DND-41 (cell line): ENCODE data around the gene TSEN2.
A peak's percentile ranks its signal among the peaks of the same experiment; 100 is the strongest.

Experiments used
- ATAC-seq: fragments of 200-7000 bp; cut with Tn5 transposase; 3 replicates; pipeline ENCODE4 v1.9.1; 2021; ENCODE audit warnings: low read depth; ENCODE audit not compliant: insufficient read depth
- DNase-seq: peaks from one replicate; pipeline ENCODE4 v3.0.0-alpha.2; 2020
- H2AFZ ChIP-seq: 2 replicates; pipeline ENCODE4 v1.6.0; 2012; ENCODE audit warnings: low read depth, low read length
- H3K27ac ChIP-seq: 2 replicates; pipeline ENCODE4 v1.5.1; 2012; ENCODE audit warnings: low read length, inconsistent platforms
- H3K27me3 ChIP-seq: fragments of 200-600 bp; sonication (generic); 2 replicates; pipeline ENCODE4 v1.6.0; 2012; ENCODE audit warnings: low read length, mild to moderate bottlenecking, inconsistent platforms; ENCODE audit not compliant: insufficient read depth, poor library complexity
- H3K36me3 ChIP-seq: 2 replicates; pipeline ENCODE4 v1.5.1; 2012; ENCODE audit warnings: low read length, inconsistent platforms; ENCODE audit not compliant: insufficient read depth
- H3K4me1 ChIP-seq: 2 replicates; pipeline ENCODE4 v1.5.1; 2012; ENCODE audit warnings: mild to moderate bottlenecking, low read length; ENCODE audit not compliant: insufficient read depth
- H3K4me2 ChIP-seq: 2 replicates; pipeline ENCODE4 v1.6.0; 2012; ENCODE audit warnings: mild to moderate bottlenecking, moderate library complexity, low read length, inconsistent platforms; ENCODE audit not compliant: insufficient read depth
- H3K4me3 ChIP-seq, 2 experiments: fragments of 200-600 bp in 1 of 2; shearing (Covaris generic) in 1 of 2; 2 replicates each; pipeline ENCODE4 v1.5.1; 2012 to 2016; ENCODE audit warnings: inconsistent platforms in 2 of 2, low read length in 2 of 2, mild to moderate bottlenecking in 2 of 2, low read depth in 1 of 2, moderate library complexity in 1 of 2
- H3K79me2 ChIP-seq: 2 replicates; pipeline ENCODE4 v1.6.0; 2012; ENCODE audit warnings: low read length, inconsistent platforms; ENCODE audit not compliant: insufficient read depth
- H3K9ac ChIP-seq: 2 replicates; pipeline ENCODE4 v1.6.0; 2012; ENCODE audit warnings: low read depth, mild to moderate bottlenecking, inconsistent platforms, low read length, moderate library complexity
- H3K9me3 ChIP-seq: 2 replicates; pipeline ENCODE4 v1.5.1; 2012; ENCODE audit warnings: low read length, moderate library complexity, mild to moderate bottlenecking, inconsistent platforms; ENCODE audit not compliant: insufficient read depth, severe bottlenecking
- H4K20me1 ChIP-seq: 2 replicates; pipeline ENCODE4 v1.6.0; 2012; ENCODE audit warnings: low read length; ENCODE audit not compliant: insufficient read depth
- EZH2 ChIP-seq: IDR thresholded peaks from 3 replicates; pipeline ENCODE4 v1.6.1; 2012; ENCODE audit warnings: borderline replicate concordance, low read depth, mild to moderate bottlenecking, moderate library complexity, low read length, inconsistent platforms; ENCODE audit not compliant: severe bottlenecking
- TF ChIP-seq, protein P1 (sequence below): IDR thresholded peaks from 2 replicates; pipeline ENCODE4 v1.5.1; 2012; ENCODE audit warnings: borderline replicate concordance, low read length, moderate library complexity, mild to moderate bottlenecking; ENCODE audit not compliant: poor library complexity, severe bottlenecking; ENCODE audit errors: extremely low read depth

Gene TSEN2

GRCh38 chr3:12454076-12454815 is 30.0 kb upstream of the TSEN2 start:
- DNase-seq, result no peak

GRCh38 chr3:12454816-12455121 is 29.5 kb upstream of the TSEN2 start:
- H2AFZ ChIP-seq, result no peak overlapping the region
- no peak overlapping the region for H3K4me2 ChIP-seq
- H3K27me3 ChIP-seq, result no peaks in the 10 kb centered on the region
- no peak overlapping the region for H3K9ac ChIP-seq
- H3K4me1 ChIP-seq, result no peaks in the 10 kb centered on the region
- TF ChIP-seq, protein P1, sequence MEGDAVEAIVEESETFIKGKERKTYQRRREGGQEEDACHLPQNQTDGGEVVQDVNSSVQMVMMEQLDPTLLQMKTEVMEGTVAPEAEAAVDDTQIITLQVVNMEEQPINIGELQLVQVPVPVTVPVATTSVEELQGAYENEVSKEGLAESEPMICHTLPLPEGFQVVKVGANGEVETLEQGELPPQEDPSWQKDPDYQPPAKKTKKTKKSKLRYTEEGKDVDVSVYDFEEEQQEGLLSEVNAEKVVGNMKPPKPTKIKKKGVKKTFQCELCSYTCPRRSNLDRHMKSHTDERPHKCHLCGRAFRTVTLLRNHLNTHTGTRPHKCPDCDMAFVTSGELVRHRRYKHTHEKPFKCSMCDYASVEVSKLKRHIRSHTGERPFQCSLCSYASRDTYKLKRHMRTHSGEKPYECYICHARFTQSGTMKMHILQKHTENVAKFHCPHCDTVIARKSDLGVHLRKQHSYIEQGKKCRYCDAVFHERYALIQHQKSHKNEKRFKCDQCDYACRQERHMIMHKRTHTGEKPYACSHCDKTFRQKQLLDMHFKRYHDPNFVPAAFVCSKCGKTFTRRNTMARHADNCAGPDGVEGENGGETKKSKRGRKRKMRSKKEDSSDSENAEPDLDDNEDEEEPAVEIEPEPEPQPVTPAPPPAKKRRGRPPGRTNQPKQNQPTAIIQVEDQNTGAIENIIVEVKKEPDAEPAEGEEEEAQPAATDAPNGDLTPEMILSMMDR, result no peak
- no peak for TF ChIP-seq EZH2
- H3K36me3 ChIP-seq, result no peaks in the 10 kb centered on the region
- H3K79me2 ChIP-seq, result no peaks in the 10 kb centered on the region
- H3K9me3 ChIP-seq, result peaks cover 7% of the 10 kb centered on the region
- no peaks in the 10 kb centered on the region for H4K20me1 ChIP-seq
- ATAC-seq (no peak), DNase-seq (no peak)
- H3K4me3 ChIP-seq, result no peak overlapping the region
- H3K27ac ChIP-seq, result no peak overlapping the region

More at GRCh38 chr3:12454076-12454815, 30.0 kb upstream of the TSEN2 start:
- no peaks in the 10 kb centered on the region for H4K20me1 ChIP-seq
- no peak overlapping the region for H3K4me3 ChIP-seq
- peaks cover 7% of the 10 kb centered on the region for H3K9me3 ChIP-seq
- H2AFZ ChIP-seq, result no peak overlapping the region
- no peaks in the 10 kb centered on the region for H3K79me2 ChIP-seq
- H3K9ac ChIP-seq, result no peak overlapping the region
- H3K36me3 ChIP-seq, result no peaks in the 10 kb centered on the region
- no peaks in the 10 kb centered on the region for H3K4me1 ChIP-seq
- no peak overlapping the region for H3K4me2 ChIP-seq
- H3K27me3 ChIP-seq, result no peaks in the 10 kb centered on the region
- no peak for ATAC-seq
- H3K27ac ChIP-seq, result no peak overlapping the region
- TF ChIP-seq EZH2, result no peak
- TF ChIP-seq, protein P1, result peak; percentile 8

GRCh38 chr3:12455740-12456139 is 28.5 kb upstream of the TSEN2 start:
- no peak for DNase-seq

More at GRCh38 chr3:12455740-12456139, 28.5 kb upstream of the TSEN2 start:
- H3K4me2 ChIP-seq, result no peak overlapping the region
- no peaks in the 10 kb centered on the region for H4K20me1 ChIP-seq
- H3K9me3 ChIP-seq, result peaks cover 7% of the 10 kb centered on the region
- ATAC-seq, result no peak
- H3K27ac ChIP-seq, result no peak overlapping the region
- no peaks in the 10 kb centered on the region for H3K36me3 ChIP-seq
- no peak overlapping the region for H3K4me3 ChIP-seq
- no peak overlapping the region for H3K9ac ChIP-seq
- TF ChIP-seq EZH2, result no peak
- TF ChIP-seq, protein P1, result no peak
- H3K27me3 ChIP-seq, result no peaks in the 10 kb centered on the region
- H3K4me1 ChIP-seq, result peaks cover 2% of the 10 kb centered on the region; the same call in 1 of the 2 replicates
- no peak overlapping the region for H2AFZ ChIP-seq
- no peaks in the 10 kb centered on the region for H3K79me2 ChIP-seq
